Ovary (tissue), 3 donors: ENCODE data around the gene KLHL5.

Source experiments
- EP300 ChIP-seq: sonication (generic); formaldehyde crosslinking; IDR thresholded peaks from one replicate; pipeline ENCODE4 v1.6.1; 2017; ENCODE audit warnings: antibody characterized with exemption
- POLR2A ChIP-seq: fragments of 450-650 bp; IDR thresholded peaks from one replicate; pipeline ENCODE4 v1.6.1; 2017; ENCODE audit warnings: antibody characterized with exemption, mild to moderate bottlenecking, moderate library complexity
- TF ChIP-seq, protein P1 (sequence below), 3 donors: fragments of 450-650 bp in 2 of 3; fragments of 200-600 bp in 1 of 3; IDR thresholded peaks; one replicate each; pipeline versions ENCODE4 v1.5.1 to v1.8.0; 2016 to 2022; ENCODE audit warnings: antibody characterized with exemption in 3 of 3, mild to moderate bottlenecking in 1 of 3
- donor health status: DM: no; HTN: no; CAD: no.

DNA sequence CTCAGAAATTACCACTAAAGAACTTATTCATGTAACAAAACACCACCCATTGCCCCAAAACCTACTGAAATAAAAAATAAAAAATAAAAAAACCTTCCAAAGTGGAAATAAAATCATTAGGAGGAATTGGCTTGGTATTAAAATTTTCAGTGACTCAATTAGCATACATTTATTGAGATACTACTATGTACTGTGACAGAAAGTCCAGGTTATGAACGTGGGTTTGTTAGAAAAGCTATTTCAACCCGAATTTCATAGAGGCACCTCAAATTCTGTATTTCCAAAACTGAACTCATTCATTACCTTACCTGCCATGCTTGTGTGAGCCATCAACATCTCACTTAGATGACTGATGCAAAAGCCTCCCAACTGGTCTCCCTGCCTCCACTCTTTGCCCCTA is 16.8 kb downstream of the KLHL5 start:
- TF ChIP-seq, protein P1, sequence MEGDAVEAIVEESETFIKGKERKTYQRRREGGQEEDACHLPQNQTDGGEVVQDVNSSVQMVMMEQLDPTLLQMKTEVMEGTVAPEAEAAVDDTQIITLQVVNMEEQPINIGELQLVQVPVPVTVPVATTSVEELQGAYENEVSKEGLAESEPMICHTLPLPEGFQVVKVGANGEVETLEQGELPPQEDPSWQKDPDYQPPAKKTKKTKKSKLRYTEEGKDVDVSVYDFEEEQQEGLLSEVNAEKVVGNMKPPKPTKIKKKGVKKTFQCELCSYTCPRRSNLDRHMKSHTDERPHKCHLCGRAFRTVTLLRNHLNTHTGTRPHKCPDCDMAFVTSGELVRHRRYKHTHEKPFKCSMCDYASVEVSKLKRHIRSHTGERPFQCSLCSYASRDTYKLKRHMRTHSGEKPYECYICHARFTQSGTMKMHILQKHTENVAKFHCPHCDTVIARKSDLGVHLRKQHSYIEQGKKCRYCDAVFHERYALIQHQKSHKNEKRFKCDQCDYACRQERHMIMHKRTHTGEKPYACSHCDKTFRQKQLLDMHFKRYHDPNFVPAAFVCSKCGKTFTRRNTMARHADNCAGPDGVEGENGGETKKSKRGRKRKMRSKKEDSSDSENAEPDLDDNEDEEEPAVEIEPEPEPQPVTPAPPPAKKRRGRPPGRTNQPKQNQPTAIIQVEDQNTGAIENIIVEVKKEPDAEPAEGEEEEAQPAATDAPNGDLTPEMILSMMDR (IDR thresholded peaks at IDR 0.05), result no peak
- TF ChIP-seq EP300, result no peak
- no peak for TF ChIP-seq POLR2A
